CD4-positive, alpha-beta T cell treated with Interleukin-6 at 100 ng/mL for 8 hours (primary cell): ENCODE measurements around the gene EPO.
"Not testable (repeated sequence)": the region's sequence is repeated elsewhere in the genome, so short reads cannot be mapped to it uniquely, and the experiment has no call there.

Source experiments
- DNase-seq: peaks from one replicate; pipeline ENCODE4 v3.0.0-alpha.2; 2020; ENCODE audit warnings: mixed read lengths, low spot score

Gene EPO

DNA sequence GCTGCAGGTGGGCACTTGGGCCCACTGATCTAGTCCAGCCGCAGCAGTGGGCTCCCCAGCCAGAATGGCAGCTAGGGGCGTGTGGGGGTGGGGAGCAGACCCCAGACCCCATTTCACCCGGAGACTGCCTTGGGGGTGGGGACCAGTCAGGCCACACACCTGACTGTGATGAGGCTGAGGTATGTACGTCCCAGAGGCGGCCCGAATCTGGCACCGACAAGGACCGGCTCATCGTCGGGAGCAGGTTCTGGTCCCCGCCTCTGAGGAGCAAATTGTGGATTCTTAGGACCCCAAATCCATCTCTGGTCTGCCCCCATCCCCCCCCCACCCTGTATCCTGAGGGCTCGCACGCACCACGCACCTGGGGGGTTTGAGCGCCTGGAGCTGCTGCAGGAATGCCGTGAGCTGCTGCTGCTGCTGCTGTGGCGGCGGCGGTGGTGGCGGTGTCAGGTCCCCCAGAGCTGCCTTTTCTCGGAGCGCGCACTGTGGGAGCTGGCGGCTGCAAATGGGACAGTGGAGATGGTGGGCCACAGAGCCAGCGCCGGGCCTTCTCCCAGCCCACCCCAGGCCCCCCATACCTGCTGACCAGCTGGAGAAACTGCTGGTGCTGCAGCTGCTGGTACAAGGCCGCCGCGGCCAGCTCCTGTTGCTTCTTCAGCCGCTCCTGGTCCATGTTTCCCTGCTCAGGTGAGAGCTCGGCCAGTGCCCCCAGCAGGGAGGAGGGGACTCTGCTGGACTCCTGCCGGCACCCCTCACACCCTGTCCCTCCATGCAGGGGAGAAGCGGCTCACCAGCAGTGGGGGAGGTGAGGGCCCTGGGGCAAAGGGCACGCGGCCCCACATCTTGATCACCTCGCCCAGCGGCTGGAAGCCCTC lies 36.4 kb upstream of the EPO start:
- DNase-seq = no peak

DNA sequence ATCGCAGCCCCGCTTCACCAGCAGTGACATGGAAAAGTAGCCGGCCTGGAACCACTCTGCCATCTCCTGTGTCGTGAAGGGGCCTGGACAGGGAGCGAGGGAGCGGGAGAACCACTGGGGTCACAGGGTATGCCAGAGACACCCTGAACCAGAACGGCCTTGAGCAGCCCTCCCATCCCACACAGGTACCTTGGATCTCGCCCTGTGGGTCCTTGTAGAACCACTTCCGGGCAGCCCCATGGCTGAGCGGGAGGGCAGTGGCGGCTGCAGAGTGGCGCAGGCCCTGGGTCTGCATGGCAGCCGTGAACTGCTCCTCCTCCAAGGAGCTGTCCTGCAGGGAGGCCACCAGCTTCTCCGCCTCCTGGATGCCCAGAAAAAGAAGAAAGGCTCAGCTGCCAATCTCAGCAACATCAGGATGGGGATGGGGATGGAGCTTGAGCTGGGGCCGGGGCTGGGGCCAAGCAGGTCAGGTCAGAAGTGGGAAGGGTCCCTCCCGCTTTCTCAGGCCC lies 35.7 kb upstream of the EPO start:
- no peak for DNase-seq

DNA sequence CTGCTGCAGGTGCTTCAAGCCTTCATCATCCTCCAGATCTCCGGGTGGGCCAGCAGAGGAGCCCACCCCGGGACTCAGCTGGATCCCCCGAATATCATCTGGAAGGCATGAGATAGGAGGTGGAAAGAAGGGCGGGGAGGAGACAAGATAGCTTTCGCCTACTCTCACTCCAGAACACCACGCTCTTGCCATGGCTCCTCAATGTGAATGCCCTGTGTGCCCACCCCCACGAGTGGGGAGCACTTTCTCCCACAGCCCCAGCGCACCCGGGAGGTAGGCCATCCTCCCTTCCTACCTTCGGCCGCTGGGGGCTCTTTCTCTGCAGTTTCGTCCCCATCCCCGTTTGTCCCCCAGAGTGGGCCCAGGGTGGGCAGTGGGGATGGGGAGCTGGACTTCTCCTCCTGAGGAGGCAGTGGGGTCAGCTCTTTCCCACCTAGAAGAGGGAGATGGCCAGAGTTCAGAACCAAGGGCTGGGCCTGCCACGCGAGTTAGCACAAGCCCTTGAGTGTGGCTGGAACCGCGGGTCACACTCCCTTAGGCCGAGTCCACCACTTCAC lies 35.1 kb upstream of the EPO start:
- no peak for DNase-seq

DNA sequence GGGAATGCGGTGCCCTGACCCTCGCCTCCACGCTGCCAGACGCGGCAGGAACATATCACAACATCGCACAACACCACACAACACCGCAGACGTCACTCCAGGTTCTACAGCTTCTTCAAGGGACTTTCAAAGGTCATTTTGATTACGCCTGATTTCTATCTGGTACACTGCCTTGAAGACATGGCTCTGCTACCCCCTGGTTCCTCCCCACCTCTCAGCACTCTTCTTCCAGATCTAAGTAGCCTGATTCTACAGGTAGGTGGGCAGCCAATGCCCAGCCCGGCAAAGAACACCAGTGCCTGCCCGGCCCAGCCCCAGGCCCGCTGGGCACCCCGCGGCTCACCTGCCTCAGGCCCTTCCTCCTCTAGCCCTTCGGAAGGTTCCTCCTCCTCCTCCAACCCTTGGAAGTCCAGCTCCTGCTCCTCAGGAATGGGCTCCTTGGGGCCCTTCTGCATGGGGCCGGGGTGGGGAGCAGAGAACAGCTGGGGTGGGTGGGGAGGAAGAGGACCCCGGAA lies 34.6 kb upstream of the EPO start:
- no peak for DNase-seq

DNA sequence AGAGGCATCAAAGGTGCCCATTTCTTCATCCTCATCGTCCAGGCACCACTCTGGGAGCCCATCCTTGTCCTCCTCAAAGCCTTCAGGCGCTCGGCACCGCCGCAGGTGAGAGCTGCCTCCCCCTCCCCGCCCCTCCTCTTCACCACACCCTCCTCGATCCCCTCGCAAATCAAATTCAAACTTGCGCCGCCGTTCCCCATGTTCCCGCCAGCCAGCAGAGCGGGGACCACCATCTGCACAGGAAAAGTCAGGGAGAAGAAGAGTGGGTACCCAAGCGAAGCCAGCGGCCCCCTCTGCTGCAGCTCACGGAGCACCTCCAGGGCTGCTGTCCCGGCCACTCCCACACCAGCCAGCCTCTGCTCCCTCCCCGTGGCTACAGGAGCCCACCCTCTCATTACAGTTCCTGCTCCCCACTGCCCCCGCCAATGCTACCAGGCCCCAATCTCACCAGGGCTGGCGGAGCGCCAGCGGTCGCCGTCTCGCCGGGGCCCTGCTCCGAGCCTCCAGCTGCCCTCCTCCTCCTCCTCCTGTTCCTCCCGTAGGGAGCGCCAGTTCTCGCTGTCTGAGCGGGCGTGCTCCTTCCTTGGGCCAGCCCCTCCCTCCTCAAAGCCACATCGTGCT lies 34.0 kb upstream of the EPO start:
- no peak for DNase-seq

DNA sequence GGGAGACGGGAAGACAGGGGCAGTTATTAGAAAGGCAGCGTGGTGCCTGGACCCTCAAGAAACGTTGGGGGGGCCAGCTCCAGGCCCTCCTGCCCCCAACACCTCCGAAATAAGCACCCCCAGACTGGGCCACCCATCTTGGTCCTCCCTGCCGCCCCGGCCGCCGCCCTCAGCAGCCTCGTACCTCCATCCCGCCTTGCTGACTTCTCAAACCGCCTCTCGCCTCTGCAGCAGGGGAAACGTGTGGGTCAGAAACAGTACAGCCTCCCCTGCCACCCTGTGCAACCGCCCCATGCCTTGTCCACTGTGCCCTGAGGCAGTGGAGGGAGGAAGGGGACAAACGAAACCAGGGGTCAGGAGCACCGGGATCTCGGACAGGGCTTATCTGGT lies 33.5 kb upstream of the EPO start:
- no peak for DNase-seq

DNA sequence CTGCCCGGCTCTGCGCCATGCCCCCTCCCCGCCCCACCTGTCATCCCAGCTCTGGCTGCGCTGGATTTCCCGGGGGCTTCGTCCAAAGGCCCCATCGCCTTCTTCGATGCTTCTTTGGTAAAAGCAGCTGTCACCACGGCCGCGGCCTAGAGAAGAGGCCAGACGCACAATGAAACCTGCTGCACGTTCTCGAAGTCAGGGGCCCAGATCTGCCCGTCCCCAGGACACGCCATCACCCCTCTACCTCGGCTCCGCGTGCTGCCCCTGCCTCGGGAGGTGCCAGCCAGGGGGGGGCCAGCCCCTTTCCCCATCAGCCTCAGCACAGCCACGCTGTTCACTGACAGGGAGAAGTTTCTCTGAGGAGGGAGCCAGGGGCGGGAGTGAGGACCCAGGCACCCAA lies 33.0 kb upstream of the EPO start:
- no peak for DNase-seq

DNA sequence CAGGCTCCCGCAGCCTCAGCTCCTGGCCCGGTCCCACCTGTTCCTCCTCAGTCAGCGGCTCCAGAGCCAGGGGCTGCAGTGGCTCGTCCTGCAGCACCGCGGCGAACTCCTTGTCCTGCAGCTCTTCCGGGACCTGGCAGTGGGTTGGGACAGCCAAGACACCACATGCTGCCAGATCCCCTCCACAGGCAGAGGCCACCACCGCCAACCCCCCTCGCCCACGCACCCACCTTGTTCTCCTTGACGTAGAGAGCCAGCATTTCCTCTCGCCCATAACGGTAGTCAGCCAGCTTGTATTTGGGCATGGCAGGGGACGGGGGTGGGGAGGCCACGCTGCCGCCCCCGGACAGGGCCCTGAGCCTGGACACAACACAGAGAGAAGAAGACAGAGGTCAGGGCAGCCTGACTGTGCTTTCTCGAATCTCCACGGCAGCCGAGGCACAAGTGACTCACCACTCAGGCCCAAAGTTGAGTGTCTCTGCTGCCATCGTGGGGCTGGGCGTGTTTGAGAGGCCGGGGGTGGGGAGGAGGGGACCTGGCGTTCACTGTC lies 32.4 kb upstream of the EPO start:
- no peak for DNase-seq

DNA sequence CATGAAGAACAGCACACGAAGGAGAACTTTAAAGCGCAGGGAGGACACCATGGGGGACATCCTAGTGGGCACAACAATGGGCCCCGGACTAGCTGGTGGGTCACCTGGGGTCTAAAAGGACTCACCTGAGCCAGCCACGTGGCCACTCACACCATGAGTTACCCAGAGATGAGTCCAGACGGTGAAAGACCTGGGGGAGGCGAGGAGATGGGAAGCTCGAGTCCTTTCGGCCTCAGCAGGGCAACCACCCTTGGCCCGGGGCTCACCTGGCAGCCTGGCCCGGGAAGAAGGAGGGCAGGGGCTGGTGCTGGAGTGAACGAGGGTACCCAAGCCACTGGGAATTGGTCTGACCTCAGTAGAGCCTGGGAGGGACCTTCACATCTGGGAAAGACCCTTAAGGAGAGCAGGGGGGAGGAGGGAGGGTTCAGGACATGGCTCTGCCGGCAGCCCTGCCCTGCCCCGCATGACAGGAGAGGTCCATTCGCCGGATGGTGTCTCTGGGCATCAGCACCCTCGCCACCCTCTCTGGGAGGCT lies 31.9 kb upstream of the EPO start:
- no peak for DNase-seq

DNA sequence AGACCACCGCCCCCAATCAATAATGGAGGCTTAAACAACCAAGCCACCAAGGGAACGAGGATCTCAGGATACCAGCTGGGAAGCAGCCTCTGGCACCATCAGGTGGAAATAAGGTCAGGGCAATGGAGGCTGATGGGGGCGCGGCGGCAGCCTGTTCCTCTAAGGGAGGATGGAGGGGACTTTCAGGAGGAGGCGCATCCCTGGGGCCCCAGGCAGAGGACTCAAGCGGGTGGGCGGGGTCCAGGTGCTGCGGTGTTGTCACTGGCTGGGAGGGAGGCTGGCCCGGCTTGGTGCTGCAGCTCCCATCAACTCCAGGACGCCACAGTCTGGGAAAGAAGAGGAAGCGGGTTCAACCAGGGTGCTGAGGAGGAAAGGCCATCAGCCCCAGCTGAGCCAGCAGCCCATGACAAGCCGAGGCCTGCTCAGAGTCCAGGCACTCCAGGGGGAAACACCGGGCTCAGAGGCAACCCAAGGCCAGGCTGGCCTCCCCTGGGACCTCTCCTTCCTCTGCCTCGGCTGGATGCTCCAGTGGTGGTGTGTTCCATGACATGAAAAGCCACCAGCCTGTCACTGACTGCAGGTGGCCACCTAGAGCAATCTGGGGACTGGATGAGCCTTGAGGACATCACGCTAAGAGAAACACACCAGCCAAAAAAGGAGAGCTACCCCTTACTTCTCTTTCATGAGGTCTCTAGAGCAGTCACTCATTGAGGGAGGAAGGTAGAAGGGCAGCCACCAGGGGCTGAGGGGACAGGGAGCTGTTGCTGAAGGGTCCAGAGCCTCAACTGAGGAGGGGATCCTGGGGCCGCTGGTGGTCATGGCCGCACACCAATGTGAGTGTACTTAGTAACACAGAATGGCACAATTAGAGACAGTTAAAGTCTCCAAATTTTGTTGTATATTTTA lies 30.8 kb upstream of the EPO start:
- no peak for DNase-seq

DNA sequence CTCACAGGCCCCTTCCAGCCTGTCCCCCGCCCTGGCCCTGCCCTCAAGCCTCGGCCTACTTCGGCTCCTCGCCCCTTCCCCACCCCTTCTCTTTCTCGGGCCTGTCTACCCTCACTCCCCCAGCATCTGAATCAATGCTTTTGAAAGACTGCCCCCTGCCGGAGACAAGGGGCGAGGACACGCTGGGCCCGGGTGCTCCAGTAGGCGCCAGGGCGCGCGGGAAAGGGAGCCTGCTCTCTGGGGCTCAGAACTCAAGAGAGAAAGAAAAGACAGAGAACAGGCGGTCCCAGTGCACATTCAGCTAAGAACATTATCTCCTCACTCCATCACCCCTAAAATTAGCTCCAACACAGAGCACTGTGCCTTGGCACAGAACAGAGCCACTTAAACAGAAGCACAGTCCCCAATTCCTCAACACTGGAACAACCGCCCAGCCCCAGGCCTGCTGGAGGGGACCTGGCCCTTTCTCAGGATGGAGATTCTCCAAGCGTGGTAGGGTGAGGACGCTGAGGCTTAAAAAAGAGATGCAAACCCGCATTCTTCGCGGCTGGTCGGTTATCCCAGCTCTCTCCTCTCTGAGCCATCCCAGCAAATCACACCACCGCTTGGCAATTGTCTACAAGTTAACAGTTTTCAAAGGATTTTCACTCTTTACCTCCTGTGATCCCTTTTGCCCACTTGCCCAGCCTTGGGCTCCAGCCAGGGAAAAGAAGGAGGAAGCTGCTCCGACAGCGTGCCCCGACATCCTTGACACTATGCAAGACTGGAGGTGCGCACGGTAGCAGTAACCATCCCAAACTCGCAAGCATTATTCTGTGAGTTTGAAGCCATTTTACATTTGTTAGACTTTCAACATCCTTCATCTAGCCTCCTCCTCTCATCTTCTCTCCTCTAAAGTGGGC lies 28.3 kb upstream of the EPO start:
- DNase-seq = peak; percentile 79

DNA sequence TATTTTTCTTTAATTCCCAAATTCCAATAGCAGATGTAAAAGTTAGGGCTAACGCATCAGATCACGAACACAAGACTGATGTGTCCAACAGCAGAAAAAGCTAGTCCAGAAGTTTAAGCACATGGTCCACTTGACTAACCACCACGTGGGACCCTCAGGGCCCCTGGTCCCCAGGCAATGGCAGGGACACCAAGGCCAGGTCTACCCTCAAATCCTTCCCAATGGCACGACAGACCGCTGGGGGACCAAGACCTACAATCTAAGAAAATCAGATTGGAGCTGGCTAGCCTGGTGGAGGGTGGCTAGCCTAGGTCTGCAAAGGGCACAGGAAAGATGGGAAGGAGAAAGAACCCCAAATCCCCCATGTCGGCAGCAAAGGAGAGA lies 27.7 kb upstream of the EPO start:
- no peak for DNase-seq

DNA sequence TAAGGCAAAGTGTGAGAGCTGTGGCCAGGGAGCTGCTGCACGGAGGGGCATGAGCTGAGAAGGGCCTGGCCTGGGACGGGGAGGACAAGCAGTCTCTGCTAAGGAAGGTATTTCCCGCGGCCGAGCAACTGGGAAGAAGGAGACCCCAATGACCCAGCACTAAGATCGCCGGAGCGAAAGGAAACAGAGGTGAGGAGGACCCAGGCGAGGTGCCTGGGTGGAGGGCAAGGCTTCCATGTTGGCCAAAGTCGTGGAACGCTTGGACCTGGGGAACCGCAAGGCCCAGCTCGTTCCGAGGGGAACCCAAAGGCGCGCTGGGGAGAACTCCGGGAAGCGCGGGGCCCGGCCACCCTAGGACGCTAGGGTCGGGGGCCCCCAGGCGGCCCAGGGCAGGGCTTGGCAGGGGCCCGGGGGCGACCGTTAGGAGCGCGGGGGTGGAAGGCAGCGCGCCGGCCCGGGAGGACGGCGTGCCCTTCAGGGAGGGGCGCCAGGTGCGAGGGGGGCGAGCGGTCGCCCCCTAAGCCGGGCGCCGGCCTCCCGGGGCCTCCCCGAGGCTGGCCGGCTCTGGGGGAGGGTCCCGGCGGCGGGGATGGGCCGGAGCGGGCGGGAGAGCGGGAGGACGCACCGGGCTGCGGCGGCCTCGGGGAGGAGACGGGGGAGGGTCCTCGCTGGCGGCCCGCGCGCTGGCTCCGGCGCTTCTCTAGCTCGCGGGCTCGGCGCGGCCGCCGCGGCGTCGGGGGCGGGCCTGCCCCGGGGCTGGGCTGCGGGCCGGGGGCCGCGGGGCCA lies 26.8 kb upstream of the EPO start:
- no peak for DNase-seq

DNA sequence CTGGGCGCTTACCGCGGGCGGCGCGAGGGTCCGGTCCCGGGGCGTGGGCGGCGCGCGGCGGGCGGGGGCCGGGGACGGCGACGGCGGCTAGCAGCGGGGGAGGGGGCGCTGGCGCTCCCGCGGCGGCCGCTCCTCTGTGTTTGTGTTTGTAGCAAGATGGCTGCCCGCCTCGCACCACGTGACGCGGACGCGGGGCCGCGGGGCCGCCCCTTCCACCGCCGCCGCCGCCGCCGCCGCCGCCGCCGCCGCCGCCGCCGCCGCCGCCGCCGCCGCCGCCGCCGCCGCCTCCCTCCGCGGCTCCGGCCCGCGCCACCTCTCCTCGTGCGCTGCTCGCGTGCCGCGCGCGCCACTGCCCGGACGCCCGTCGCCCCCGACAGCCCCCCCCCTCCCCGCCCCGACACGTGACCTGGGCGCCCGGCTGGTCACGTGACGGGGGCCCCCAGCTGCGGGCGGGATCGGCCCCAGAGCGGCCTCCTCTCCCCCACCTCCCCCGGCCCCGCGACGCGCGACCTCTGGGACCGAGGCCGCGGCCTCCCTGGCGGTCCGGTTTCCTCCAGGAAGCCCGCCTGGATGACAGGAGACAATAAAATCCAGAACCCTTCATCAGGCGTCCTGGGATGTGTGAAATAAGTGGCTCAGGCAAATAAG lies 26.0 kb upstream of the EPO start, which contains the start of gene GIGYF1:
Gene GIGYF1 (minus strand): TSS at position 153 of the 648 bp plus-strand sequence. CDS start 6,012 bp downstream, outside the sequence.
- peak; percentile 60 for DNase-seq

DNA sequence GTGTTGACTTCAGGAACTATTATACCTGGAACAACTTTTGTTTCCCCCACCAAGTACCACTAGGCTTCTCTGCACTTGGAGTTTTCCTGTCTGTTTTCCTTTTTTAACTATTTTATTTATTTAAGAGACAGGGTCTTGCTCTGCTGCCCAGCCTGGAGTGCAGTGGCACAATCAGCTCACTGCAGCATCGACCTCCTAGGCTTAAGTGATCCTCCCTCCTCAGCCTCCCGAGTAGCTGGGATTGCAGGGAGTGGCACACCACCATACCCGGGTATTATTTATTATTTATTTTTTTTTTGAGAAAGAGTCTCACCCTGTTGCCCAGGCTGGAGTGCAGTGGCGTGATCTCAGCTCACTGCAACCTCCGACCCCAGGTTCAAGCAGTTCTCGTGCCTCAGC lies 24.1 kb upstream of the EPO start:
- no peak for DNase-seq

DNA sequence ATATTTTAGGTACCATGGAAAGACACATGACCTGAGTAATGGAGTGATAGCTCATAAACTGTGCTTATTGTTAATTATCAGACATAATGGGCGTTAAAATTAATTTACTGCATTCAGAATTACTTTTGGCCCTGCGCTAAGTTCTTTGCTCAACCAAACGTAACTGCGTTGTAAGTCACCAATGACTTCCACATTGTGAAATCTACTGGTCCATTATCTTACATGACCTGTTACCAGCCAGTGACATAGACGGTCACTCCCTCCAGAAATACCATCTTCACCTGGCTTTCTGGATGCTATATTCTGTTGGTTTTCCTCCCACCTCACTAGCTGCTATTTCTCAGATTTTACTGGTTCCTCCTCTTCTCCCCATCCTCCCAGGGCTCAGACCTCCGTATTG lies 21.2 kb upstream of the EPO start:
- DNase-seq = no peak

DNA sequence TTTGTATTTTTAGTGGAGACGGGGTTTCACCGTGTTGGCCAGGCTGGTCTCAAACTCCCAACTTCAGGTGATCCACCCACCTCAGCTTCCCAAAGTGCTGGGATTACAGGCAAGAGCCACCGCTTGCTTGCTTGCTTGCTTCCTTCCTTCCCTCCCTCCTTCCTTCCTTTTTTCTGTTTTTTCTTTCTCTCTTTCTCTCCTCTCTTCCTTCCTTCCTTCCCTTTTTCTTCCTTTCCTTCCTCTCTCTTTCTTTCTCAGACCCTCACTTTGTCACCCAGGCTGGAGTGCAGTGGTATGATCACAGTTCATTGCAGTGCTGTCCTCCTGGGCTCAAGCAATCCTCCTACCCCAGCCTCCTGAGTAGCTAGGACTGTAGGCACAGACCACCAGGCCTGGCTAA lies 19.2 kb upstream of the EPO start:
- DNase-seq = not testable (repeated sequence)

DNA sequence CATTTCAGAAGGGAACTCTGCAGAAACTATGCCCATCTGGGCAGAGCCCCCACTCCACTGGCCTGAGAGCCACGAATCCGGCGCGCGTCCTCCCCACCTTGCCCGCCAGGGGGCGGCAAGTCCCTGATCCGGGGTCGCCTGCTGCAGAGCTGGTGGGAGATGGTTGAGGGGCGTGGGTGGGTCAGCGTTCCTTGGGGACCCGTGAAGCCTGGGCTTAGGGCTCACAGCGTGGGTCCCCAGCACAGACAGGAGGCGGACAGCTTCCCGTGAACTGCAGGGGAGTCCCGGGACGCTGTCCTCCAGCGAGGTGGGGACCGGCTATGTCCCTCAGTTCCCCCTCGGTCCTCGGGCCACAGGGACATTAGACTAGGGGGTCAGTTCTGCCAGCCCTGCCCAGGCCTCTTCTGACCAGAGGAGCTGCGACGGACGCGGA lies 14.9 kb upstream of the EPO start:
- DNase-seq = peak; percentile 59
